Frontal cortex (tissue), 4 donors: ENCODE results near the gene ICAM2. TPM values are rescaled to one million over a fixed set of nuclear protein-coding genes. Genes with fewer than 3 reads are reported as not detected.
"Not testable (repeated sequence)": the region's sequence is repeated elsewhere in the genome, so short reads cannot be mapped to it uniquely, and the experiment has no call there.

Experiments used
- DNase-seq, 2 donors: peaks; one replicate each; pipeline ENCODE4 v3.0.0; 2012; ENCODE audit warnings: low spot score in 2 of 2
- FAIRE-seq: peaks from 2 replicates; lab custom pipeline; 2012; peaks lifted over from hg19 to GRCh38; lab: Jason Lieb, UNC
- total RNA-seq: library from RNA; depleted of rRNA; stranded (reverse); fragments of >200 nt; gene quantifications from one replicate; pipeline ENCODE4 v1.2.3, GENCODE V29; 2014
- donor health status: control.
- donor health status: control.
- donor health status: control.

The ICAM2 gene
- total RNA-seq, 1 donor from 2014 or later = 7.3 TPM

DNA sequence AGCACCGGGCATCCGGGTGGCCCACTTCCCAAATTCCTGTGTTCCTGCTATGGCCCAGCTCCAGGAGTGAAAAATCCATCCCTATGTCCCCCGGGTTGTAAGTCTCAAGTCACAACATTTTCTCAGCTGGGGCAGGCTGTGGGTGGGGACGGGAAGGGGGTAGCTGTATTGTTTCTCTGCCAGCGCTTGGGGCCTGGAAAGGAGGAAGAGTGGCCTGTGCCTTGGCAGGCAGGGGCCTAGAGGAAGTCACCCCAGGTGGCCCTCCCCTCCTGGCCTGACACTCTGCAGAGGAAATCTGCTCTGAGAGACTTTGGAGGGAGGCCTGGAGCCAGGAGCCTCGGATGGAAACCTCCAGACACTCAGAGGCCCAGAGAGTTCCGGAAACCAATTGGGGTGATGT lies 37.1 kb downstream of the ICAM2 start:
- DNase-seq (no peak), FAIRE-seq (no peak)

DNA sequence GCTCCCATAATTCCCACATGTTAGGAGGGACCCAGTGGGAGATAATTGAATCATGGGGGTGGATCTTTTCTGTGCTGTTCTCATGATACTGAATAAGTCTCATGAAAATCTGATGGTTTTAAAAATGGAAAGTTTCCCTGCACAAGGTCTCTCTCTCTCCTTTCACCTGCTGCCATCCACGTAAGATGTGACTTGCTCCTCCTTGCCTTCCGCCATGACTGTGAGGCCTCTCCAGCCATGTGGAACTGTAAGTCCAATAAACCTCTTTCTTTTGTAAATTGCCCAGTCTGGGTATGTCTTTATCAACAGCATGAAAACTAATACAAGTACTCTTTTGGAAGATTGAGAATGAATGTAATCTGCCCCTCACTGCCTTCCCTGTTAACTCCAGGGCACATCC lies 37.8 kb downstream of the ICAM2 start:
- FAIRE-seq, DNase-seq: not testable (repeated sequence)

DNA sequence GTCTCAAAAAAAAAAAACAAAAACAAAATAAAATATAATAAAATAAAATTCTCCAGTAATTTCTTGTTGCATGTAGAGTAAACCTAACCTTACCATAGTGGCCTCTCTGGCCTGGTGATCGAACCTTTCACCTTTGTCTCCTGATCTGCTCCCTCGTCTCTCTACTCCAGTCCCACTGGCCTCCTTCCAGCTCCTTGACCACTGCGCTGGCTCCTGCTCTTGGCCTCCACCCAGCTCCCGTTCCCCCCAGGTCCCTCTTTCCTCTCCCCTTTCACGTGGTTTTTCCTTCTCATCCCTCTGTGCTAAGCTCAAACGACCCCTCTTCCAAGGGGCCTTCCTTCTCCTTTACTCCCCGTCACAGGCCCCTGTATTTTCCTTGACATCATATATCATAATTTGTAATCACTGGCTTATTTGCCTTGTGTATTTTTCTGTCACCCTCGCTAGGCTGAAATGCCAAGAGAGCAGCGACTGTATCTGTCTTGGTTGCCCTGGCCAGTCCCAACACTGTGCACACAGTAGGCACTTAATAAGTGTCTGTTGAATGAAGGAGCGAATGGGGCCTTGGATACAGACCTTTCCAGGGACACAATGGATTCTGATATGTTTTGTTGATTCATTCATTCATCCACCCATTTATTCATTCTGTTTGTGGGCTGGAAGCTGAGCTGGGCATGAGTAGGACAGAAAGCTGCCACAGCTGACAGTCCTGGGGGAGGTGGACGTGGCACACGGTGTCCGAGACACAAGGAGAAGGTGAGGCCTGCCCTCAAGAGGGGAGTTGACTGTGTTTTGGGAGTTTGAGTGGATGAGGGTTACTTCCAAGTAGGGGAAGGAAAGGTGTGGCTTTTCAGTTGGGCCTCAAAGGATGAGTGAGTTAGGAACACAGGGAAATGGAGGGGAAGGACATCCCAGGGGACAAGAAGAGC lies 41.9 kb downstream of the ICAM2 start:
- FAIRE-seq (no peak), DNase-seq (no peak)

DNA sequence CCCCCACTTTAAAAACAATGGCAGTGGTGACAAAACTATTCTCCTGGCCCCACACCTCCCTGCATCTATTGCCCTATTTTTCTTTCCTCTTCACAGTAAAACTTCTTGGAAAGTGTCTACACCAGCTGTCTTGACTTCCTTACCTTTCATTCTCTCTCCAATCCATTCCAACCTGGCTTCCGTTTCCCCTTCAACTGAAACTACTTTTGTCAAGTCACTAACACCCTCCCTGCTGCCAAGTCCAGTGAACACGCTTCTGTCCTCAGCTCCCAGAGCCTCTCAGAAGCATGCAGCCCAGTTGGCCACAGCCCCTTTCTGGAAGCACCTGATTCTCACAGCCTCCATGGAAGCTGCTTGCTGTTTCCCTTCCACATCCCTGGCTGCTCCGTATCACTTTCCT lies 43.7 kb downstream of the ICAM2 start:
- DNase-seq = no peak
- FAIRE-seq = no peak

DNA sequence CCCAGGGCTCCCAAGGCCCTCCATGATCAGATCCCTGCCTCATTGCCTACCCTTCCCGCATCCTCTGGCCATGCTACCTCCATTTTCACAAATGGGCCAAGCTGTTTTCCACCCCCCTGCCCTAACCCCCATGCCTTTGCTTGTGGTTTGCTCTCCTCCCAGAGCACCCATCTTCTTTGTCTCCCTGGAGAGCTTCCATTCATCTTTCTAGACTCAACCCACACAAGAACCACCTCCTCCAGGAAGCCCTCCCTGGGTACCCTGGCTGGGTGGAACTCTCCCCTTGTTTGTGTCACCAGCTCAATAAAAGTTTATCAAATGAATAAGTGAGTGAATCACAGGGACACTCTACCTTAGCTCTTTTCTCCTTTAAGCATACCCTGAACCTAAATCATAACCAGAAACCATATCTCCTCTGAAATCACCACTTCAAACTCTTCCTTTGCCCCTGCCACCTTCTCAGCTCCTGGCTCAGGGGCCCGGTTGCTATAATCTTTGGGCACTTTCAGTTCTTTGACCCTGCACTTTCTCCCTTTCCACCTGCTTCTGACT lies 44.8 kb downstream of the ICAM2 start:
- no peak for FAIRE-seq
- DNase-seq = no peak

DNA sequence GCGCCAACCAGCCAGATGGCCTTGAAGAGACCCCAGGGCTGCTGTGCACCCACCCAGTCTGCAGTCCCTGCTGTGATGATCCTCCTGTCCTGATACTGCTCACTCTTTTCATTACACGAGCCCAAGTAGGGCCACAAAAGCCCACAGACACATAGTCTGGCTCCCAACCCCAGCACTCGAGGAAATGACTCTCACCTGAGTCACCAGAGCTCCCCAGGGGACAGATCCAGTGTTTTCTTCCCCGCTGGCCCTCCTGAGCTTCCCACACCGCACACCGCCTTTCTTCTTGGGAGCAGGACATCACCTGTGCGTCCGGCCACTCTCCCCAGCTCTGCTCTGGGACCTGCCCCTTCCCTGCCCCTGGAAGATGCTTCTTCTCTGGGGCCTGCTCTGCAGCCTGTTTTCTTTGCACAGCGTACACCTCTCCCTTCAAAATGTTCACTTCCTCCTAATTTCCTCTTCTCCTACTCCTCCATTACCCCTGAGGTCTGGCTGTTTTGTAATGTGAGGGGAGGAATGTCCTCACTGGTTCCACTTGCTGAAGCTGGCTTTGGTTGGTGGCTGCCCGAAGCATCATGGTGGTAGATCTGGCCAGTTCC lies 45.7 kb downstream of the ICAM2 start:
- FAIRE-seq = no peak
- DNase-seq = no peak

DNA sequence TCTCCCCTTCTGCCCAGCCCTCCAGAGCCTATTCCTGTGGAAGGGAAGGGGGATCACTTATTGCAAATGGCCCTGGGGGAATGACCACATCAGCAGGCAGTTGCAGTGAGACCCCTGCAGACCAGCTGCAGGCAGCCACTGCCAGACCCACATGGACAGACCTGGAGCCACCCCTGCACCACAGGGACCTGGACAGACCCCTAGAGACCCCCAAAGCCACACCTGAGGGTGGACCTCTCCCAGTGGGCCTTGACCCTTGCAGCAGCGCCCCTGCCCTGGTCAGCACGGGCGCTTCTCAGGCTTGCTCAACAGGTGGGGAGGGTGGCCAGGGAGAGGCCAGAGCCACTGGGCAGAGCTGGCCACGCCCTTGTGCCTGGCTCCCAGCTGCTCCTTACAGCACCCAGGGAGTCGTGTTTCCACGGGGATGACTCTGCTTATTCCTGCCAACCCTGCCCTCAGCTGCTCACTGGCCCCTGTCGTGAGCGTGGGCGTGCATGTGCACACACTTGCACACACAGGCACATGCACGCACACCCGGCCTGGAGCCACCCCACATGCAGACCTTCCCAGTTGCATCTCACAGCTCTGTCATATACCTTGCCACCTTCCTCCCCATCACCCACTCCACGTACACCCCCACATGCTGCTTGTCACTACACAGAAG lies 46.4 kb downstream of the ICAM2 start:
- FAIRE-seq (no peak), DNase-seq (no peak)

DNA sequence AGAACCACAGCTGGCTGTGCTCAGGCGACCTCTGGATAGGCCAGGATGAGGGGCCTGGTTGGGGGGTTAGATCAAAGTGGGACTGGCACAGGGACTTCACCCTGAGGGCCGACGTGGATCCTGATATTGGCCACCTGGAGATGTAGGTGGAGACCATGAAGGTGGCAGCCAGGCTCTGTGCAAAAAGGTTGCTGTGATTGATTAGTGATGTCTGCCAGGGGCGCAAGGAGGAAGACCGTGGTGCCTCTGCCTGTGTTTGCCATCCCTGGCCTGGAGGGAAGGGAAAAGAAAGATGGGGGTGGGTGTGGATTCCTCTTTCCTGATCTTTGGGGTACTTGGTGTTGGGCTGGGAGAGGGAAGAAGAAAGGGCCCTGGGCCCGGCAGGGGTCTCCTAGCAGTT lies 47.2 kb downstream of the ICAM2 start:
- DNase-seq = no peak
- no peak for FAIRE-seq

DNA sequence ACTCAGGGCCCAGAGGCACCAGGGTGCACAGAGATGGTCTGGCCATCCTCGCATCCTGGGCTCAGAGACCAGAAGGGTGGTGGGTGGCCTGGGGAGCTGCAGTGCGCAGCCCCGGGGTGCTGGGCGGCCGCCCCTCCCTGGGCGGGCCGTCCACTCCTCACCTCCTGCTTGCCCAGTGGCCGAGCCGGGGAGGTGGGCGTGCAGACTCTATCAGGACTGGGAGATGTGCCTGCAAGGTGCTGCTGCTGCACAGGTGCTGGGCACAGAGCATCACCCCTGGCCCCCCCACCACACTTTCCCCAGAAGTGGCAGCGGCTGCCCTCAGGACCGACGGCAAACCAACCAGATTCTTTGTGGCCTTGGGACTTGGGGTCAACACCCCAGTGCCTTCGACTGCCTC lies 47.6 kb downstream of the ICAM2 start, which contains the start of gene SCN4A:
Gene SCN4A, minus strand, starts transcription at position 123 of the 400 bp plus-strand sequence. Its CDS starts 77 bp downstream, at position 46.
- no peak for FAIRE-seq

DNA sequence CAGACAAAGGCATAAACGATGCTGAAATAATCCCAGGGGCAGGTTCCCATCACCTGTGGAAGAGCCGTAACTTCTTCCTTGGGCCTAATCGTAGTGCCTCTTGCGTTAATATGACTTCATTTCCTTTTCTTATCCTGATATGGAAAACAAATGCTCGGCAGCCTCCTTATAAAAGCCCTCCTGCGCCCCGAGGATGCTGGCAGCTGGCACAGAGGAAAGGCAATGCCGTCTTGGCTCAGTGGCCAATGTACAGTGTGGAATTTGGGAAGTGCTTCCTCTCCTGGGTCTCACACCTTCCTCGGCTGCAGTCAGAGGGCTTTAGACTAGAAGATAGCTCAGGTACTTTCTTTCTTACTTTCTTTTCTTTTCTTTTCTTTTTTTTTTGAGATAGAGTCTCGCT lies 51.2 kb downstream of the ICAM2 start:
- FAIRE-seq = no peak

More for the DNA sequence above, 47.6 kb downstream of the ICAM2 start, which contains the start of gene SCN4A:
- DNase-seq = no peak

DNA sequence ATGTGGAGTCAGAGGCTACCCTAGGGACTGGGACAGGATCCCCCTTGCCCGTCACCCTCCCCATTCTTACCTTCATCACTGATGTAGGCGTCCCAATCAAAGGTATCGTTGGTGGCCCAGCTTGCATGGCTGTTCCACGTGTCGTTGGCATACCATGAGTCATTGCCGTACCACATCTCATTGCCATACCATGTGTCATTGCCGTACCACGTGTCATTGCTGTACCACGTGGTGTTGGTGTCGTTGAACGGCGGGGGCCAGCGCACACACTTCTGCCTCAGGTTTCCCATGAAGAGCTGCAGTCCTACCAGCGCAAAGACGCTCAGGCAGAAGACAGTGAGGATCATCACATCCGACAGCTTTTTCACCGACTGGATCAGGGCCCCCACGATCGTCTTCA lies 52.5 kb downstream of the ICAM2 start:
- DNase-seq (no peak), FAIRE-seq (no peak)

More for the DNA sequence above, 51.2 kb downstream of the ICAM2 start:
- no peak for DNase-seq

DNA sequence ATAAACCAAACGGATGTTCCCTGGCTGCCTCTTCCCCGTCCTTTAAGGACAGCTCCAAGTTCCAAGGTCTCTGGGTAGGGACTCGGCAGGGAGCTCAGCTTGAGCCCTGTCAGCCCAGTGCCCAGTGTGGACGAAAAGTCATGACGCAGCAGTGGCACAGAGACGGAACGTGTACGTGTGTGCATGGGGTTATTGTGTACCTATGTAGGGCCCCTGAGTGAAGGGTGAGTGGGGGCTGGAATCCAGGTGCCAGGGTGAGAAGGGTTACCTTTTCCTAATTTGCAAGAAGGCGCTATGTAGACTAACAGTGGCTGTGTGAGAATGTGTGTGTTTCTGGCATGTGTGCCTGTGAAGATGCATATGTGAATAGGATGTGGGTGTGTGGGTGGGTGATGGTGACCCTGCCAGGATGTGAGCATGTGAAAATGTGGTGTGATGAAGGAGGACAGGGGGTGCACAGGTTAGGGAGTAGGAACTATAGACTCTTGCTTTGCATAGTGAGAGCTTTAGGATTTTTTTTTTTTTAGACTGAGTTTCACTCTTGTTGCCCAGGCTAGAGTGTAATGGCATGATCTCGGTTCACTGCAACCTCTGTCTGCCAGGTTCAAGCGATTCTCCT lies 53.7 kb downstream of the ICAM2 start:
- DNase-seq (no peak), FAIRE-seq (no peak)

DNA sequence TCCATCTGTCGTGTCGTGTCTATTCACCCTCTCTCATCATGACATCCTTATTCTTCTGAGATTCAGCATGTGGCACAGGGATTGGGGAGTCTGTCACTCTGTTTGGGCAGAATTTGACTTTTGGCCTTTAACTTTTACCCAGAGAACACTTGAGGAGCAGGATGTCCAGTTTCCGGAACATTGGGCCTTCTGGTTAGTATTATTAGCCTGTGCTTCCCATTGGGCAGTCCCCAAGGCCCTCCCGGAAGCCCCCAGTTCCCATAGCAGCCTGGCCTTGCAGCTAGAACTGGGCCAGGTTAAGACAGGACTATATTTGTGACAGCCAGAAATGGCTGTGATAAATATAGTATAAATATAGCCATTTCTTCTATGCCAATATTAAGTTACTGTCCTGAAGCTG lies 57.3 kb downstream of the ICAM2 start:
- FAIRE-seq (no peak), DNase-seq (no peak)

DNA sequence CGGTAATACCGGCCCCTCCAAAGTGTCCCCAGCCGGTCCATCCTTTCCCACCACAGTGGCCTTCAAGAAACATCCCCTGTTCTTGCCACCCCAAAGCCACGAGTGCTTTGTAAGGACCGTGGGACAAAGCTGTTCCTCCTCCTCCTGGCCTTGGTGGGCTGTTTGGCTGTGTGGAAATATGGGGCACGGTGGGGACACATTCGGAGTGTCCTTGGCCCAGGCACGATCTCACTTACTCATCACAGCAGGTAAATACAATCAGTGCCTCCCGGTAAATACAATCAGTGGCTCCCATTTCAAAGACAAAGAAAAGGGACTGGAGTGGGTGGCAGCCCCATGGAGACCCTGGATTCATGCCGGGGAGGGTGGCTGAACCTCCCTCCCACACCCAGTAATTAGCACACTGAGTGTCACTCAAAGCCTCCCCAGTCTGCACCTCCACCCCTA lies 58.1 kb downstream of the ICAM2 start:
- DNase-seq = no peak
- FAIRE-seq = no peak

DNA sequence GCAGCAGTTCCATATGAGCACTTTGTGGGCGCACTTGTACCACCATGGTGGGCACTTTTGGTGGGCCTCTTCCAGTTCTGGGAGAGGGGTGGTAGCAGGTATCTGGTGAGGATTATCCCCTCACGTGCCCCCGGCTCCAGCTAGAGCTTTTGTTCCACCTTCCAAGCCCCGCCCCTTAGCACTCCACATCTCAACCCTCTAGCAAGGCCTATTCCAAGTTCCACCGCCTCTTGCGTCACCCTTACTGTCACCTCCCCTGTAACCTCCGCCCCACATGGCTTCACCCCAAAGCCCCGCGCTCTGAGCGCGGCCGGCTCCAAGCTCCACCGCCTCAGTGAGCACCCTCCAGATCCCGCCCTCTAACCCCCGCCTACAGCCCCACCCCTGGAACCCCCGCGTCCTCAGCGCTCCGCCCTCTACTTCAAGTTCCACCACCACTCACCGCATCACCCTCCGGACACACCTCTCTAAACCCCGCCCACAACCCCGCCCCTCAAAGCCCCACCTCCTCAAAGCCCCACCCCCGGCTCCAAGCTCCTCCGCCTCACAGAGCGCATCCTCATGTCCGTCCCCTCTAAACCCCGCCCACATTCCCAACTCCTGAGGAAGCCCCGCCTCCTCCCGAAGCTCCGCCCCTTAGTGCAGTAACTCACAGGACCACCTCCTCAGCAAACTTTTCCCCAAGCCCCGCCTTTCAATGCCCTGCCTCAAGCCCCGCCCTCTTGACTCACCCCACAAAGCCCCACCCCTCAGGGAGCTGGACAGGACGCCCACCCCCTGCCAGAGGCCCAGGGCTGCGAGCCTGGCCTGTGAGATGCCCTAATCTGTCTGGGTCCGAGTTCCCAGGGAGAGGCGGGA lies 58.8 kb downstream of the ICAM2 start:
- no peak for DNase-seq
- no peak for FAIRE-seq

DNA sequence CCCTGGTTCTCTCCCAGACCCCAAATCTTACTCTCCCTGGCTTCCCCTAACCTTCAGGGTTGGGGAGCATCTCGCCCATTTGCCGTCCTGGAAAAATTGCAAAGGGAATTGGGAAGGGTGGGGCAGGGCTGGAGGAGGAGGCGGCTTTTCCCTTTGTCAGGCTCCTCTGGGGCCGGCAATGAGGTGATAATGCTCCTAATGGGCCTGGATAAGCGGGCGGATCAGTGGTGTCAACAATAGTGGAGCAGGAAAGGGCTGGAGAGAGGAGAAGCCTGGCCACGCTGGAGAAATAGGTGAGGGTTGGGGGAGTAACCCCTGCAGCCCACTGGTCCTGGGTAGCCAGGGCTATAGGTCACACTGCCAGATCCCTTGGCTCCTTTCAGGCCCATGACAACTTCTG lies 60.0 kb downstream of the ICAM2 start:
- no peak for FAIRE-seq
- no peak for DNase-seq

DNA sequence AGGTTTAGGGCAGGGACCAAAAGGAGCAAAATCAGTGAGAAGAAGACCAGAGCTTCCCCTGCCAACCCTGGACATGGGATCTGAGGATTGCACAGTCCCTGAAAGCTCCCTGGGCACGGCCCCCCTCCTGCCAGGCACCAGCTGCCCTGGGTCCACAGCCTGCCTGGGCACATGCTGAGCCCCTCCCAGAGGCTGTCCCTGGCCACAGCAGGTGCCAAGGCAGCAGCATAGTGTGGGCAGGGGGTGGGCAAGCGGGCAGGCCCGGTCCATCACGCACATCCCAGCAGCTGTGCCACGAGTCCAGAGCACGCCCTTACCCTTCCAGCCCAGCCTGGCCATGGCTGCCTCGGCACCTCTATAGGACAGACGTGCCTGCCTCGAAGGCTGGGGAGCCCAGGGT lies 60.4 kb downstream of the ICAM2 start:
- FAIRE-seq = no peak
- no peak for DNase-seq

DNA sequence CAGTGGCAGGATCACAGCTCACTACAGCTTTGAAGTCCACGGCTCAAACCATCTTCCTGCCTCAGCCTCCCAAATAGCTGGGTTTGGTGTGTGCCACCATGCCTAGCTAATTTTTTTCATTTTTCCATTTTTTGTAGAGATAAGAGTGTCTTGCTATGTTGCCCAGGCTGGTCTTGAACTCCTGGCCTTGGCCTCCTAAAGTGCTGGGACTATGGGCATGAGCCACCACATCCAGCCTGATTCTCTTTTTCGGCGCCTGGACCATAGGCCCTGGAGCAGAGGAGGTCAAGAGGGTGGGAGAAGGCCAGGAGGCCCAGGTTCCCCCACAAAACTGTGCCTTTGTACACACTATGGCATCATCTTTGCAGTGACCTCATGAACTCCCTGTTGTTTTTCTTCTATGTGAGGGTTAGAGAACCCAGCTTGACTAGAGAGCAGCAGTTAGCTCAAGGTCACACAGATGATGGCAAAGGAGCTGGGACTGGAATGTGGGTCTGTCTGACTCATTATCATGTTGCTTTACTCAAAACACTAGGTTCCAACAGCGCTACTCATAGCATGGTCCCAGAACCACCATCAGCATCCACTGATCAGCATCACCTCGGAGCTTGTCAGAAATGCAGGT lies 64.0 kb downstream of the ICAM2 start:
- DNase-seq = no peak
- FAIRE-seq = no peak

DNA sequence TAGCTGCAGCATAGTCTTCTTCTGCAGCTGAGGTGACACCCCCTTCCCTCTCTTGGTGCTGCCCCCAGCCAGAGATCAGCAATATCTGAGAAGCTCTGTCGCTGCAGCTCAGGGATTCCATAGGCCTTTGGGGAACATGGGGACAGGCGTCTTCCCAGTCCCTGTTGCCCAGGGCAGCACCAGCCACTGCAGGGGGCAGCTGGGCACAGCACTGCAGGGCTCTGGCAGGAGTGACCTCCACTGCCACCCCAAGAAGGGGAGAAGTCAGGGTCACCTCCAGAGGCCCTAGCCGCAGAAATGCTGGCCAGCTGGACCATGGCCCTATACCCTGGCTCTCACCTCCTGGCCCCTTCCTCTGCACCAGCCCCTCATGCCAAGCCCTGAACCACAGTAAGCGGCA lies 64.6 kb downstream of the ICAM2 start:
- no peak for DNase-seq
- no peak for FAIRE-seq
